Measurements from ENCODE around the gene RYR1. TPM values are rescaled to one million over a fixed set of nuclear protein-coding genes. Genes with fewer than 3 reads are reported as not detected.

RYR1 gene
- total RNA-seq, 2 donors from 2014 or later, result 0.22 to 0.33 TPM

Other genes with a start within 250 kb of the RYR1 start
- gene DPF1, start 209.5 kb upstream of the RYR1 start, total RNA-seq, result under 1 TPM in 1 of 2 donors, not detected in 1; 0.12 TPM
- gene PPP1R14A, start 177.3 kb upstream of the RYR1 start, total RNA-seq, result not detected
- gene SPINT2, start 169.1 kb upstream of the RYR1 start, total RNA-seq, result 1 to 10 TPM; 6.9 to 9.1 TPM
- gene C19orf33, start 129.4 kb upstream of the RYR1 start, total RNA-seq, result not detected
- 10 to 100 TPM; 56.0 to 59.2 TPM for gene YIF1B, start 117.7 kb upstream of the RYR1 start, total RNA-seq
- gene KCNK6, start 113.8 kb upstream of the RYR1 start, total RNA-seq, result 1 to 10 TPM; 3.7 to 7.7 TPM
- gene CATSPERG, start 97.9 kb upstream of the RYR1 start, total RNA-seq, result 1 to 10 TPM; 6.1 to 9.4 TPM
- 100 to 1,000 TPM; 133 to 252 TPM for gene PSMD8, start 59.1 kb upstream of the RYR1 start, total RNA-seq
- under 1 TPM in 1 of 2 donors, not detected in 1; 0.24 TPM for gene GGN, start 45.7 kb upstream of the RYR1 start, total RNA-seq
- 1 to 10 TPM; 2.5 to 4.6 TPM for gene SPRED3, start 45.0 kb upstream of the RYR1 start, total RNA-seq
- 10 to 100 TPM; 21.8 to 25.8 TPM for gene FAM98C, start 30.6 kb upstream of the RYR1 start, total RNA-seq
- 1 to 10 TPM in 1 of 2 donors, not detected in 1; 1.9 TPM for gene RASGRP4, start 7.5 kb upstream of the RYR1 start, total RNA-seq
- gene MAP4K1, start 184.3 kb downstream of the RYR1 start, total RNA-seq, result 100 to 1,000 TPM in 1 of 2 donors, 10 to 100 TPM in 1; 81.4 to 318 TPM
- 100 to 1,000 TPM; 216 to 286 TPM for gene EIF3K, start 185.5 kb downstream of the RYR1 start, total RNA-seq
- gene ACTN4, start 214.0 kb downstream of the RYR1 start, total RNA-seq, result 100 to 1,000 TPM; 342 to 574 TPM